ENCODE measurements around the gene SLC8B1.

GRCh38 chr12:113249546-113249945, 85.4 kb downstream of the SLC8B1 start:
- TF ChIP-seq CTCF (IDR thresholded peaks at IDR 0.05) (no peak), EZH2 (IDR thresholded peaks at IDR 0.05) (no peak)
